Mesendoderm (in vitro differentiated cells): Measurements from ENCODE around the gene BCL7C.

Experiments
- DNase-seq: peaks from one replicate; pipeline ENCODE4 v3.0.0; 2013
- H2AK5ac ChIP-seq: 2 replicates; pipeline ENCODE4 v1.6.1; 2013; ENCODE audit warnings: low read length, inconsistent platforms
- H2BK120ac ChIP-seq: 2 replicates; pipeline ENCODE4 v1.6.1; 2013; ENCODE audit warnings: low read depth, mild to moderate bottlenecking, low read length, moderate library complexity, mixed read lengths
- H2BK15ac ChIP-seq: replicated peaks from 2 replicates; pipeline ENCODE4 v1.6.1; 2013; ENCODE audit warnings: low read depth, mild to moderate bottlenecking, moderate library complexity
- H2BK5ac ChIP-seq: 2 replicates; pipeline ENCODE4 v1.6.1; 2013; ENCODE audit warnings: low read length, inconsistent platforms
- H3K18ac ChIP-seq: 2 replicates; pipeline ENCODE4 v1.6.1; 2013; ENCODE audit warnings: mild to moderate bottlenecking, low read length, mixed read lengths
- H3K23ac ChIP-seq: one replicate; pipeline ENCODE4 v1.6.1; 2013; ENCODE audit warnings: low read length
- H3K27ac ChIP-seq: 2 replicates; pipeline ENCODE4 v1.5.1; 2013; ENCODE audit warnings: low read depth, mild to moderate bottlenecking, inconsistent platforms, low read length, moderate library complexity
- H3K27me3 ChIP-seq: 2 replicates; pipeline ENCODE4 v1.6.1; 2013; ENCODE audit warnings: low read length, control low read depth, mild to moderate bottlenecking, inconsistent platforms; ENCODE audit not compliant: insufficient read depth, poor library complexity
- H3K36me3 ChIP-seq: 2 replicates; pipeline ENCODE4 v1.6.1; 2013; ENCODE audit warnings: low read length, inconsistent platforms; ENCODE audit not compliant: control insufficient read depth, insufficient read depth
- H3K4ac ChIP-seq: one replicate; pipeline ENCODE4 v1.6.1; 2013; ENCODE audit warnings: low read depth, mild to moderate bottlenecking, low read length, moderate library complexity
- H3K4me1 ChIP-seq: 2 replicates; pipeline ENCODE4 v1.6.1; 2013; ENCODE audit warnings: low read depth, low read length, inconsistent platforms; ENCODE audit not compliant: control insufficient read depth
- H3K4me2 ChIP-seq: 2 replicates; pipeline ENCODE4 v1.6.1; 2013; ENCODE audit warnings: low read length
- H3K4me3 ChIP-seq: 2 replicates; pipeline ENCODE4 v1.5.1; 2013; ENCODE audit warnings: mild to moderate bottlenecking, low read length
- H3K56ac ChIP-seq: one replicate; pipeline ENCODE4 v1.6.1; 2013; ENCODE audit warnings: low read length
- H3K79me1 ChIP-seq: 2 replicates; pipeline ENCODE4 v1.6.1; 2013; ENCODE audit warnings: low read length, inconsistent platforms
- H3K79me2 ChIP-seq: 2 replicates; pipeline ENCODE4 v1.6.1; 2013; ENCODE audit warnings: mild to moderate bottlenecking, low read length; ENCODE audit not compliant: control insufficient read depth, insufficient read depth
- H3K9ac ChIP-seq: 2 replicates; pipeline ENCODE4 v1.6.1; 2013; ENCODE audit warnings: low read length, inconsistent platforms
- H4K5ac ChIP-seq: one replicate; pipeline ENCODE4 v1.6.1; 2013; ENCODE audit warnings: low read length
- H4K8ac ChIP-seq: one replicate; pipeline ENCODE4 v1.6.1; 2013; ENCODE audit warnings: low read depth, mild to moderate bottlenecking, control low read depth, low read length, moderate library complexity
- WGBS: extraction: QIAGEN DNeasy Blood & Tissue Kit; methylation state at CpG from one replicate; pipeline ENCODE4 v1.1.7; 2013; ENCODE audit warnings: low lambda C conversion rate, missing lambda C conversion rate; ENCODE audit not compliant: insufficient coverage; ENCODE audit errors: extremely low coverage; 5-methylcytosine and 5-hydroxymethylcytosine counted together

The BCL7C gene

DNA sequence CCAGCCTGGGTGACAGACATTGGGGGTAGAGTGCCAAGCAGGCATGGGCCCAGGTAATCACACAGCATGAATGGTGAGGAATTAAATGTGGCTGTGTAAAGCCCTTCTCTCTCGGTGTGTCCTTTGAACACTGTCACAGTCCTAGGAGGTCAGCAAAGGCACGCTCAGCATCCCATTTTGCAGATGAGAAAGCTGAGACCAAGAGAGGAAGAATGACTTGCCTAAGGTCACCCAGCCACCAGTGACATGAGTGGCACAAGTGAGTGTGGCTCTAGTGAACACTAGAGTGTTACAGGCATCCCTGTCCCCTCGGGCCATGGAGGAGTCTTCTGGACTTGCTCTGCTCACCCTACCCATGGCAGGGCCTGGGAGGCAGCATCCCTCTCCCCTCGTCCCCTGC, 13.2 kb upstream of the BCL7C start:
- Histone ChIP-seq H3K27me3 (no peaks in the 10 kb centered on the region), H4K5ac (no peak overlapping the region), H3K18ac (no peak overlapping the region), H3K27ac (no peak overlapping the region), H3K56ac (no peak overlapping the region), H3K4me3 (no peak overlapping the region), H3K79me1 (no peaks in the 10 kb centered on the region), H3K4me1 (peaks cover 4% of the 10 kb centered on the region), H2AK5ac (no peak overlapping the region), H3K9ac (no peak overlapping the region), H3K4me2 (no peak overlapping the region), H3K4ac (no peak overlapping the region), H2BK5ac (no peak overlapping the region), H2BK120ac (no peak overlapping the region), H3K79me2 (no peaks in the 10 kb centered on the region), H2BK15ac (no peak overlapping the region), H4K8ac (no peak overlapping the region), H3K23ac (no peak overlapping the region), H3K36me3 (no peaks in the 10 kb centered on the region)
- DNase-seq, result no peak
- no CpG with 5 or more reads among the region's 4 CpGs for WGBS

DNA sequence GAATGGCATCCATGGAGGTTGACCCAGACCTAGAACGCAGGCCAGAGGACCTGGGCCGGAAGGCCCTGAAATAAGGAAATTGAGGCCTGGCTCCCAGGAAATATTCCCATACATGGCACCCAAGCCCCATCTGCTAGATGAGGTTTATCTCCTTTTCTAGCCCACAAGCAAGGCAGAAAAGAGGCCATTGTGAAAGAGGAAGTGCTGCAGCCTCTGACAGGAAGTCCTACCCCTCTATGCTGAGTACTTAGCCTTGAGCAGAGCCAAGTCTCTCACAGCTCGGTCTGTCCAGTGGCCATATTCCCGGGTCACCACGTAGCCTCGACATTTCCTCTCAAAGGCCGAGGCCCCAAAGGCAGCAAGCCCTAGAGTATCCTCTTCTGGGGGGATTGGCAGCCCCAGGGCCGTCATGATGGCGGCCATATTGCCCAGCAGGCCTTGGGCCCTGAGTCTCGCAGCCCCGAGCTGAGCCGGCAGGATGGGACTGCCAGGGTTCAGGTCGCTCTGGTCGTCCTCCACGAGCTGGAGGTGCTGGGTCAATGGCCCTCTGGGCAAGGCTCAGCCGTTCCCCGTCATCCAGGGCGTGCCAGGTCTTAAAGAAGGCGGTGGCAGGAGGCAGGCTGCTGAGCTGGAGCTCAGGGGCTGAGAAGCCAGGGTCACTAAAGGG, 10.4 kb upstream of the BCL7C start:
- H2AK5ac ChIP-seq, result no peak overlapping the region
- H4K8ac ChIP-seq, result no peak overlapping the region
- H3K27me3 ChIP-seq, result no peaks in the 10 kb centered on the region
- no peak overlapping the region for H3K56ac ChIP-seq
- no peak overlapping the region for H3K18ac ChIP-seq
- H3K4me3 ChIP-seq, result no peak overlapping the region
- no peak overlapping the region for H3K27ac ChIP-seq
- no peak overlapping the region for H3K4me2 ChIP-seq
- no peaks in the 10 kb centered on the region for H3K79me2 ChIP-seq
- no peak overlapping the region for H2BK15ac ChIP-seq
- DNase-seq, result no peak
- H3K4me1 ChIP-seq, result peaks cover 4% of the 10 kb centered on the region
- H3K23ac ChIP-seq, result no peak overlapping the region
- no peaks in the 10 kb centered on the region for H3K36me3 ChIP-seq
- no peak overlapping the region for H2BK5ac ChIP-seq
- WGBS, result no CpG with 5 or more reads among the region's 19 CpGs
- no peak overlapping the region for H3K4ac ChIP-seq
- no peaks in the 10 kb centered on the region for H3K79me1 ChIP-seq
- H2BK120ac ChIP-seq, result no peak overlapping the region
- no peak overlapping the region for H3K9ac ChIP-seq
- no peak overlapping the region for H4K5ac ChIP-seq

DNA sequence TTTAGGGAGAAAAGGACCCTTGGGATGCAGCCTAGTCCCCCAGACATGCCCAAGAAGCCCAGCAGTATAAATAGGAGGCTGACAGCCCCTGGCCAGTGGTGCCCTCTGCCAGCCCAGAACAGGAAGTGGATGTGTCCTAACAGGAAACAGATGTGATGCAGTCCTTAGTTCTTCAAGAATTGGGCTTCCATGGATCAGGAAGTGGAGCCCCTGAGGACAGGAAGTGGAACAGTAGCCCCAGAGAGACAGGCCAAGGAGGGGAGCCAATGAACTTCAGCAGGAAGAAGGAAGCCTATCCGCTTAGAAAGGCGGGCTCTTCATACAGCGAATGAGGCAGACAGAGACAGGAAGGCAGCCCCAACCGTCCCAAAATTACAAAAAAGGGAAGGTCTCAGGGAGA, 9.7 kb upstream of the BCL7C start:
- Histone ChIP-seq H4K5ac (no peak overlapping the region), H3K23ac (no peak overlapping the region), H2BK15ac (no peak overlapping the region), H2BK120ac (no peak overlapping the region), H3K4me3 (no peak overlapping the region), H4K8ac (no peak overlapping the region), H3K36me3 (no peaks in the 10 kb centered on the region), H3K79me1 (no peaks in the 10 kb centered on the region), H3K27me3 (no peaks in the 10 kb centered on the region), H3K4me1 (peaks cover 4% of the 10 kb centered on the region), H2BK5ac (no peak overlapping the region), H3K18ac (no peak overlapping the region), H3K4me2 (no peak overlapping the region), H3K4ac (no peak overlapping the region), H2AK5ac (no peak overlapping the region), H3K27ac (no peak overlapping the region), H3K9ac (no peak overlapping the region), H3K56ac (no peak overlapping the region), H3K79me2 (no peaks in the 10 kb centered on the region)
- no CpG with 5 or more reads among the region's 4 CpGs for WGBS
- peak; percentile 51 for DNase-seq

DNA sequence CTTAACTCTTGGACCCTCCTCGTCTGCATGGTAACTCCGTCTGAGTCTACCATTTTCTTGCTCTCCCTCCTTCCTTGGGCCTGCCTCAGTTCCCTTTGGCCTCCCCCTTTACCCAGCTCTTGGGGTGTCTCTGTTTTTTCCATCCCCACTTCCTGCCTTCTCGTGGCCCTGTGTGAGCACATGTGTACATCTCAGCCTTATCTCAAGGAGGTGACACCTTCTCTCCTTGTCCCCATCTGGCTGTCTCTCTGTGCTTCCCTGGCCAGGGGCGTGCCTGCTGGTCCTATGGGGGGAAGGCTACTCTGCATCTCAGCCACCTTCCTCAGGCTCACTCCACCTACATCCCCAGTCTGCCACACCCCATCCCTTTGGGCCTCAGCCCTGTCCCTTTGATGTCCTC, 9.1 kb upstream of the BCL7C start:
- Histone ChIP-seq H3K27me3 (no peaks in the 10 kb centered on the region), H3K4me1 (peaks cover 4% of the 10 kb centered on the region), H2BK5ac (peak overlapping the region; percentile 12), H3K56ac (peak overlapping the region; percentile 77), H3K79me2 (no peaks in the 10 kb centered on the region), H3K18ac (peak overlapping the region; percentile 54), H3K23ac (no peak overlapping the region), H2BK120ac (no peak overlapping the region), H4K8ac (no peak overlapping the region), H3K4ac (peak overlapping the region; percentile 37), H3K4me2 (no peak overlapping the region), H2AK5ac (peak overlapping the region; percentile 84), H2BK15ac (no peak overlapping the region), H3K9ac (peak overlapping the region; percentile 37), H3K36me3 (no peaks in the 10 kb centered on the region), H4K5ac (no peak overlapping the region), H3K27ac (peak overlapping the region; percentile 89), H3K4me3 (no peak overlapping the region), H3K79me1 (no peaks in the 10 kb centered on the region)
- DNase-seq, result peak; percentile 56
- WGBS, result no CpG with 5 or more reads among the region's 4 CpGs

DNA sequence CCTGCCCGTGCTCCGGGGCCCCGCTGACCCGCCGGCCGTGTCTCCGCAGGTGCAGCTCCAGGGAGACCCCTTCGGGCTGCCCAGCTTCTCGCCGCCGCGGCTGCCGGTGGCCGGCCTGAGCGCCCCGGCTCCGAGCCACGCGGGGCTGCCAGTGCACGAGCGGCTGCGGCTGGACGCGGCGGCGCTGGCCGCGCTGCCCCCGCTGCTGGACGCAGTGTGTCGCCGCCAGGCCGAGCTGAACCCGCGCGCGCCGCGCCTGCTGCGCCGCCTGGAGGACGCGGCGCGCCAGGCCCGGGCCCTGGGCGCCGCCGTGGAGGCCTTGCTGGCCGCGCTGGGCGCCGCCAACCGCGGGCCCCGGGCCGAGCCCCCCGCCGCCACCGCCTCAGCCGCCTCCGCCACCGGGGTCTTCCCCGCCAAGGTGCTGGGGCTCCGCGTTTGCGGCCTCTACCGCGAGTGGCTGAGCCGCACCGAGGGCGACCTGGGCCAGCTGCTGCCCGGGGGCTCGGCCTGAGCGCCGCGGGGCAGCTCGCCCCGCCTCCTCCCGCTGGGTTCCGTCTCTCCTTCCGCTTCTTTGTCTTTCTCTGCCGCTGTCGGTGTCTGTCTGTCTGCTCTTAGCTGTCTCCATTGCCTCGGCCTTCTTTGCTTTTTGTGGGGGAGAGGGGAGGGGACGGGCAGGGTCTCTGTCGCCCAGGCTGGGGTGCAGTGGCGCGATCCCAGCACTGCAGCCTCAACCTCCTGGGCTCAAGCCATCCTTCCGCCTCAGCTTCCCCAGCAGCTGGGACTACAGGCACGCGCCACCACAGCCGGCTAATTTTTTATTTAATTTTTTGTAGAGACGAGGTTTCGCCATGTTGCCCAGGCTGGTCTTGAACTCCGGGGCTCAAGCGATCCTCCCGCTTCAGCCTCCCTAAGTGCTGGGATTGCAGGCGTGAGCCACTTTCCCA, 8.4 kb upstream of the BCL7C start:
- H2BK5ac ChIP-seq, result no peak overlapping the region
- H2AK5ac ChIP-seq, result no peak overlapping the region
- peaks cover 5% of the 10 kb centered on the region for H3K4me1 ChIP-seq
- WGBS, result no CpG with 5 or more reads among the region's 99 CpGs
- no peak overlapping the region for H2BK15ac ChIP-seq
- peak overlapping the region; percentile 66 for H3K4me2 ChIP-seq
- peak overlapping the region; percentile 61 for H3K4ac ChIP-seq
- peak overlapping the region; percentile 51 for H2BK120ac ChIP-seq
- H3K79me1 ChIP-seq, result no peaks in the 10 kb centered on the region
- H3K9ac ChIP-seq, result peak overlapping the region; percentile 83
- peak; percentile 66 for DNase-seq
- peak overlapping the region; percentile 33 for H3K4me3 ChIP-seq
- H3K27ac ChIP-seq, result peak overlapping the region; percentile 89
- no peak overlapping the region for H4K8ac ChIP-seq
- no peaks in the 10 kb centered on the region for H3K27me3 ChIP-seq
- H4K5ac ChIP-seq, result no peak overlapping the region
- peak overlapping the region; percentile 54 for H3K18ac ChIP-seq
- H3K23ac ChIP-seq, result peak overlapping the region; percentile 56
- H3K79me2 ChIP-seq, result no peaks in the 10 kb centered on the region
- H3K56ac ChIP-seq, result peak overlapping the region; percentile 96
- H3K36me3 ChIP-seq, result no peaks in the 10 kb centered on the region
